Epithelial cell of esophagus (primary cell): Measurements from ENCODE around the gene U2SURP.
"Not testable (repeated sequence)": the region's sequence is repeated elsewhere in the genome, so short reads cannot be mapped to it uniquely, and the experiment has no call there.

Source experiments
- DNase-seq: peaks from one replicate; pipeline ENCODE4 v3.0.0; 2010; ENCODE audit warnings: low read depth
- H3K4me3 ChIP-seq: 2 replicates; pipeline ENCODE4 v1.5.1; 2011; ENCODE audit warnings: mild to moderate bottlenecking, low read length, control low read depth
- CTCF ChIP-seq: IDR thresholded peaks from 2 replicates; pipeline ENCODE4 v1.5.1; 2011; ENCODE audit warnings: low read depth, mild to moderate bottlenecking, low read length, control low read depth, inconsistent platforms; ENCODE audit not compliant: insufficient read depth; ENCODE audit errors: missing control alignments

The U2SURP gene

GRCh38 chr3:143040261-143040879, 39.0 kb downstream of the U2SURP start:
- DNase-seq: peak; percentile 39
- TF ChIP-seq CTCF: peak; percentile 45
- no peak overlapping the region for H3K4me3 ChIP-seq

GRCh38 chr3:143041903-143042302, 40.5 kb downstream of the U2SURP start:
- TF ChIP-seq CTCF: no peak
- H3K4me3 ChIP-seq: no peak overlapping the region
- DNase-seq: no peak

- no peak overlapping the region for H3K4me3 ChIP-seq
- TF ChIP-seq CTCF: no peak
- no peak for DNase-seq
Observed at GRCh38 chr3:143045639-143046038, 44.3 kb downstream of the U2SURP start.

- DNase-seq, H3K4me3 ChIP-seq: not testable (repeated sequence)
Observed at GRCh38 chr3:143046075-143046474, 44.7 kb downstream of the U2SURP start.

- no peak for DNase-seq
- TF ChIP-seq CTCF: no peak
- H3K4me3 ChIP-seq: no peak overlapping the region
Observed at GRCh38 chr3:143054011-143054410, 52.6 kb downstream of the U2SURP start.

GRCh38 chr3:143056372-143056771, 55.0 kb downstream of the U2SURP start:
- DNase-seq: no peak
- no peak for TF ChIP-seq CTCF
- no peak overlapping the region for H3K4me3 ChIP-seq

- TF ChIP-seq CTCF: no peak
- peak; percentile 39 for DNase-seq
- H3K4me3 ChIP-seq: no peak overlapping the region
Observed at GRCh38 chr3:143060906-143061305, 59.5 kb downstream of the U2SURP start.
